ENCODE results near the gene SKIL.
"Not testable (repeated sequence)": the region's sequence is repeated elsewhere in the genome, so short reads cannot be mapped to it uniquely, and the experiment has no call there.

Gene SKIL

GRCh38 chr3:170331143-170331542 is 26.4 kb upstream of the SKIL start:
- TF ChIP-seq CTCF (IDR thresholded peaks at IDR 0.05; ENCODE audit: unreplicated experiment in 3 of 3), result no peak

GRCh38 chr3:170337420-170337819 is 20.1 kb upstream of the SKIL start:
- Mint-ChIP-seq H3K27me3 (ENCODE audit: low read depth) (no peaks in the 10 kb centered on the region), H3K4me3 (no peak overlapping the region), H3K4me1 (peaks cover 4% of the 10 kb centered on the region), H3K9me3 (peaks cover 16% of the 10 kb centered on the region), H3K36me3 (ENCODE audit: low read depth) (peaks cover 2% of the 10 kb centered on the region), H3K27ac (no peak overlapping the region)
- no peak for TF ChIP-seq CTCF (IDR thresholded peaks at IDR 0.05; ENCODE audit: unreplicated experiment in 3 of 3)

More at GRCh38 chr3:170331143-170331542, 26.4 kb upstream of the SKIL start:
- Mint-ChIP-seq H3K36me3 (ENCODE audit: low read depth) (peaks cover 6% of the 10 kb centered on the region), H3K27ac (peak overlapping the region in 1 of 3 experiments; percentile 25), H3K4me1 (no peaks in the 10 kb centered on the region), H3K27me3 (ENCODE audit: low read depth) (no peaks in the 10 kb centered on the region), H3K4me3 (no peak overlapping the region), H3K9me3 (peaks cover 17% of the 10 kb centered on the region)

- peaks cover 15% of the 10 kb centered on the region for H3K9me3 Mint-ChIP-seq
- H3K36me3 Mint-ChIP-seq (ENCODE audit: low read depth), result no peaks in the 10 kb centered on the region
- peaks cover 4% of the 10 kb centered on the region for H3K4me1 Mint-ChIP-seq
- H3K4me3 Mint-ChIP-seq, result no peak overlapping the region
- no peak overlapping the region for H3K27ac Mint-ChIP-seq
- no peaks in the 10 kb centered on the region for H3K27me3 Mint-ChIP-seq (ENCODE audit: low read depth)
- TF ChIP-seq CTCF (IDR thresholded peaks at IDR 0.05; ENCODE audit: unreplicated experiment in 3 of 3), result no peak
These were observed 18.7 kb upstream of the SKIL start for GRCh38 chr3:170338690-170339340.

DNA sequence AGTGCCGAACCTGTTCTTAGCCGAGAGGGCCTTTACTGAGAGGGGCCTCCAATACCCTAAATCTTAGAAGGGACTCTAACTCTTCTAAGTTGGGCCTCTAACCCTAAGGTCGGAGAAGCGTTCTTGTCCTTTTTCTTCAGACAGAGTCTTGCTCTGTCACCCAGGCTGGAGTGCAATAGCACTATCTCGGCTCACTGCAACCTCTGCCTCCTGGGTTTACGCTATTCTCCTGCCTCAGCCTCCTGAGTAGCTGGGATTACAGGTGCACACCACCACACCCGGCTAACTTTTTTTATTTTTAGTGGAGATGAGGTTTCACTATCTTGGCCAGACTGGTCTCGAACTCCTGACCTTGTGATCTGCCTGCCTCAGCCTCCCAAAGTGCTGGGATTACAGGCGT is 15.2 kb upstream of the SKIL start:
- Mint-ChIP-seq H3K4me1 (peaks cover 13% of the 10 kb centered on the region), H3K9me3 (peaks cover 15% of the 10 kb centered on the region), H3K27ac (peak overlapping the region in 1 of 3 experiments; percentile 70)
- H3K36me3 Mint-ChIP-seq (ENCODE audit: low read depth); H3K4me3 Mint-ChIP-seq; H3K27me3 Mint-ChIP-seq (ENCODE audit: low read depth): not testable (repeated sequence)

DNA sequence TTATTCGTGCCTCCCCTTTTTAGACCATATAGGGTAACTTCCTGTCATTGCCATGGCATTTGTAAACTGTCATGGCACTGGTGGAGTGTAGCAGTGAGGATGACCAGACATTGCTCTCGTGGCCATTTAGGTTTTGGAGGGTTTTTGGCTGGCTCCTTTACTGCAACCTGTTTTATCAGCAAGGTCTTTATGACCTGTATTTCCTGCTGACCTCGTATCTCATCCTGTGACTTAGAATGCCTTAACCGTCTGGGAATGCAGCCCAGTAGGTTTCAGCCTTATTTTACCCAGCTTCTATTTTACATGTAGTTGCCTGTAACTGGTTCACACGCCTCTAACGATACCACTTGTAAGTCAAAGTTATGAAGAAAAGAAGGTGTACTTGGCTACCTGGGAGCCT is 13.7 kb upstream of the SKIL start:
- H3K27me3 Mint-ChIP-seq (ENCODE audit: low read depth); H3K36me3 Mint-ChIP-seq (ENCODE audit: low read depth); H3K9me3 Mint-ChIP-seq; H3K4me3 Mint-ChIP-seq: not testable (repeated sequence)
- Mint-ChIP-seq H3K27ac (peak overlapping the region; percentile 30 to 75 (median 66)), H3K4me1 (peaks cover 13% of the 10 kb centered on the region)

GRCh38 chr3:170344971-170345370 is 12.5 kb upstream of the SKIL start:
- Mint-ChIP-seq H3K36me3 (ENCODE audit: low read depth) (no peaks in the 10 kb centered on the region), H3K27ac (peak overlapping the region in 2 of 3 experiments; percentile 66 to 69), H3K4me3 (no peak overlapping the region), H3K27me3 (ENCODE audit: low read depth) (no peaks in the 10 kb centered on the region), H3K4me1 (peaks cover 13% of the 10 kb centered on the region), H3K9me3 (peaks cover 2% of the 10 kb centered on the region)
- no peak for TF ChIP-seq CTCF (IDR thresholded peaks at IDR 0.05; ENCODE audit: unreplicated experiment in 3 of 3)

All from nephron (organoid).